K562 (cell line): ENCODE measurements around the gene VPS41. TPM values are rescaled to one million over a fixed set of nuclear protein-coding genes. Genes with fewer than 3 reads are reported as not detected.

Experiments
- ATAC-seq: fragments of 200-7000 bp; cut with Tn5 transposase; 3 replicates; pipeline ENCODE4 v1.9.1; 2020; ENCODE audit warnings: moderate library complexity
- BruUV-seq: library from RNA; stranded (reverse); fragments of 400-500 nt; replicated peaks from 2 replicates; lab custom pipeline; 2021; lab: Mats Ljungman, UMichigan
- CTCF ChIA-PET: fragments of 300-600 bp; formaldehyde crosslinking; extraction: SDS; loops from one replicate; lab custom pipeline; 2021; ENCODE audit warnings: low intra/inter-chr PET ratio; lab: Yijun Ruan, JAX
- POLR2A ChIA-PET: fragments of 300-600, 350-650 bp; sonication (Branson Sonifier 250); formaldehyde crosslinking; extraction: SDS; loops from one replicate; lab custom pipeline; 2021; ENCODE audit warnings: antibody characterized with exemption, inconsistent platforms; lab: Yijun Ruan, JAX
- DNase-seq, 4 experiments: peaks; one replicate each; pipeline versions ENCODE4 v3.0.0 to v3.0.0-alpha.2; 2011 to 2018; ENCODE audit warnings: low spot score in 3 of 4, mixed read lengths in 3 of 4; ENCODE audit errors: extremely low read depth in 1 of 4
- FAIRE-seq: peaks from 2 replicates; lab custom pipeline; 2011; peaks lifted over from hg19 to GRCh38; lab: Jason Lieb, UNC
- H2AFZ ChIP-seq: 2 replicates; pipeline ENCODE4 v1.6.0; 2011; ENCODE audit warnings: low read depth, low read length, control low read depth, inconsistent platforms
- H3K27ac ChIP-seq: fragments of 200-600 bp; 3 replicates; pipeline ENCODE4 v1.8.0; 2011; ENCODE audit warnings: low read depth, mild to moderate bottlenecking, control low read depth, inconsistent platforms, low read length, moderate library complexity, mixed read lengths; ENCODE audit errors: extremely low read depth
- H3K27me3 ChIP-seq, 2 experiments: fragments of 300-600 bp in 1 of 2; 2 replicates in 1 of 2; 3 replicates in 1 of 2; pipeline versions ENCODE4 v1.6.0 to v1.8.0; 2011; ENCODE audit warnings: inconsistent platforms in 2 of 2, low read length in 2 of 2, mild to moderate bottlenecking in 1 of 2, mixed read lengths in 1 of 2, moderate library complexity in 1 of 2; ENCODE audit not compliant: control insufficient read depth in 2 of 2, insufficient read depth in 2 of 2
- H3K36me3 ChIP-seq: fragments of 300-600 bp; 3 replicates; pipeline ENCODE4 v1.8.0; 2011; ENCODE audit warnings: mild to moderate bottlenecking, low read length, inconsistent platforms; ENCODE audit not compliant: control insufficient read depth, insufficient read depth
- H3K4me1 ChIP-seq, 2 experiments: fragments of 200-600 bp in 1 of 2; replicated peaks in 1 of 2; 2 replicates in 1 of 2; 3 replicates in 1 of 2; pipeline versions ENCODE4 v1.5.1 to v1.8.0; 2011; ENCODE audit warnings: inconsistent platforms in 2 of 2, low read length in 2 of 2, mild to moderate bottlenecking in 1 of 2, mixed read lengths in 1 of 2, moderate library complexity in 1 of 2; ENCODE audit not compliant: control insufficient read depth in 2 of 2, insufficient read depth in 2 of 2
- H3K4me2 ChIP-seq: 2 replicates; pipeline ENCODE4 v1.6.1; 2011; ENCODE audit warnings: low read length, control low read depth, inconsistent platforms, mixed read lengths; ENCODE audit not compliant: insufficient read depth
- H3K4me3 ChIP-seq: fragments of 200-600 bp; sonication (generic), shearing (Covaris generic); 2 replicates; pipeline ENCODE4 v1.5.1; 2016; ENCODE audit warnings: control low read depth, inconsistent platforms
- H3K79me2 ChIP-seq: fragments of 200-600 bp; 3 replicates; pipeline ENCODE4 v1.8.0; 2011; ENCODE audit warnings: low read length, inconsistent platforms; ENCODE audit not compliant: control insufficient read depth, insufficient read depth
- H3K9ac ChIP-seq, 2 experiments: 2 replicates each; pipeline versions ENCODE4 v1.6.0 to v1.6.1; 2011; ENCODE audit warnings: low read depth in 2 of 2, low read length in 2 of 2, control low read depth in 1 of 2, inconsistent platforms in 1 of 2, mild to moderate bottlenecking in 1 of 2, mixed read lengths in 1 of 2; ENCODE audit not compliant: insufficient read depth in 1 of 2
- H3K9me1 ChIP-seq: one replicate; pipeline ENCODE4 v1.6.0; 2011; ENCODE audit warnings: inconsistent platforms, mild to moderate bottlenecking, low read length, moderate library complexity; ENCODE audit not compliant: control insufficient read depth, insufficient read depth
- H3K9me3 ChIP-seq: replicated peaks from 2 replicates; pipeline ENCODE4 v1.5.1; 2011; ENCODE audit warnings: low read depth, low read length, inconsistent platforms; ENCODE audit not compliant: control insufficient read depth, insufficient read depth
- H4K20me1 ChIP-seq: replicated peaks from 2 replicates; pipeline ENCODE4 v1.6.1; 2011; ENCODE audit warnings: low read length, inconsistent platforms, mixed read lengths; ENCODE audit not compliant: control insufficient read depth, insufficient read depth
- BACH1 ChIP-seq: fragments of 200-800 bp; sonication (Bioruptor generic); IDR thresholded peaks from 2 replicates; pipeline ENCODE4 v1.6.1; 2016; ENCODE audit warnings: missing genetic modification characterization, missing compliant biosample characterization
- EP300 ChIP-seq: IDR thresholded peaks from 2 replicates; pipeline ENCODE4 v1.6.1; 2012; ENCODE audit warnings: low read length, improper control_type of control experiment
- JUND ChIP-seq, 2 experiments: IDR thresholded peaks; 2 replicates in 1 of 2; 3 replicates in 1 of 2; pipeline ENCODE4 v1.6.1; 2011; ENCODE audit warnings: borderline replicate concordance in 2 of 2, low read depth in 2 of 2, low read length in 2 of 2, improper control_type of control experiment in 1 of 2, missing biosample characterization in 1 of 2, missing genetic modification characterization in 1 of 2, missing genetic modification reagents in 1 of 2
- MAFG ChIP-seq: fragments of 450-650 bp; conservative IDR thresholded peaks from 2 replicates; pipeline ENCODE4 v1.6.1; 2016; ENCODE audit warnings: missing genetic modification characterization, missing compliant biosample characterization
- NFE2L1 ChIP-seq: fragments of 450-650 bp; IDR thresholded peaks from 2 replicates; pipeline ENCODE4 v1.6.1; 2016; ENCODE audit warnings: missing genetic modification characterization, low read depth, mild to moderate bottlenecking, missing compliant biosample characterization, moderate library complexity, borderline replicate concordance
- NR4A1 ChIP-seq, 2 experiments: fragments of 250-450 bp in 1 of 2; fragments of 450-650 bp in 1 of 2; sonication (Bioruptor Pico) in 1 of 2; IDR thresholded peaks; 2 replicates each; pipeline versions ENCODE4 v1.4.0 to v1.6.1; 2016 to 2020; ENCODE audit warnings: mild to moderate bottlenecking in 2 of 2, missing compliant biosample characterization in 1 of 2, missing genetic modification characterization in 1 of 2, moderate library complexity in 1 of 2
- ZFX ChIP-seq: sonication (generic); formaldehyde crosslinking; IDR thresholded peaks from 2 replicates; pipeline ENCODE4 v1.8.0; 2022; ENCODE audit warnings: mild to moderate bottlenecking, missing genetic modification reagents, moderate library complexity
- ZKSCAN8 ChIP-seq: fragments of 200-800 bp; sonication (Bioruptor generic); IDR thresholded peaks from 2 replicates; pipeline ENCODE4 v1.6.1; 2016; ENCODE audit warnings: missing genetic modification characterization, missing compliant biosample characterization
- ZNF316 ChIP-seq: fragments of 450-650 bp; IDR thresholded peaks from 2 replicates; pipeline ENCODE4 v1.6.1; 2016
- WGBS: fragments of 100-300 bp; shearing (Covaris generic); methylation state at CpG from one replicate; pipeline ENCODE4 v1.1.6; 2016; ENCODE audit warnings: low coverage, mixed read lengths; ENCODE audit not compliant: insufficient coverage; ENCODE audit errors: missing lambda C conversion rate; 5-methylcytosine and 5-hydroxymethylcytosine counted together
- in situ Hi-C: fragments of 300-500 bp; cut with MboI; formaldehyde crosslinking; loops from 4 replicates; pipeline ENCODE4 v1.15.0; 2018; ENCODE audit warnings: inconsistent platforms, mixed read lengths
- intact Hi-C: fragments of 100-400 bp; cut with micrococcal nuclease; formaldehyde crosslinking; loops from 2 replicates; pipeline ENCODE4 v1.14.2; 2022
- polyA plus RNA-seq, 8 experiments: library from polyadenylated mRNA; depleted of rRNA in 4 of 8; stranded (reverse) in 5 of 8; unstranded in 3 of 8; fragments of >200 nt; fragmentation: Nextera tagmentation in 2 of 8; fragmentation: Illumina TruSeq in 1 of 8; extraction: Ambion mirVana in 2 of 8; extraction: Trizol in 1 of 8; gene quantifications; 2 replicates each; pipeline versions ENCODE4 v1.2.1 to v1.2.3, GENCODE V29; 2011 to 2014; ENCODE audit warnings: inconsistent platforms in 1 of 8, missing spikeins in 1 of 8
- total RNA-seq, 7 experiments: library from RNA; depleted of rRNA in 6 of 7; stranded (reverse); fragments of >200 nt in 6 of 7; fragmentation: Illumina TruSeq in 2 of 7; extraction: Trizol in 2 of 7; gene quantifications; 2 replicates each; pipeline versions ENCODE4 v1.2.1 to v1.2.3, GENCODE V29; 2011 to 2021; ENCODE audit warnings: low replicate concordance in 1 of 7
- TF ChIP-seq, protein P1 (sequence below), 2 experiments: fragments of 450-650 bp in 1 of 2; sonication (generic) in 1 of 2; formaldehyde crosslinking in 1 of 2; IDR thresholded peaks; 2 replicates each; pipeline versions ENCODE4 v1.7.1 to v1.9.0; 2016 to 2022; ENCODE audit warnings: inconsistent platforms in 1 of 2, mild to moderate bottlenecking in 1 of 2, missing genetic modification reagents in 1 of 2

VPS41 gene
- total and polyA plus RNA-seq, 9 of the 15 experiments (the other 6 are each of a cell fraction or from before 2014, with no cell fraction given), result 17.7 to 46.8 (median 32.1) TPM

DNA sequence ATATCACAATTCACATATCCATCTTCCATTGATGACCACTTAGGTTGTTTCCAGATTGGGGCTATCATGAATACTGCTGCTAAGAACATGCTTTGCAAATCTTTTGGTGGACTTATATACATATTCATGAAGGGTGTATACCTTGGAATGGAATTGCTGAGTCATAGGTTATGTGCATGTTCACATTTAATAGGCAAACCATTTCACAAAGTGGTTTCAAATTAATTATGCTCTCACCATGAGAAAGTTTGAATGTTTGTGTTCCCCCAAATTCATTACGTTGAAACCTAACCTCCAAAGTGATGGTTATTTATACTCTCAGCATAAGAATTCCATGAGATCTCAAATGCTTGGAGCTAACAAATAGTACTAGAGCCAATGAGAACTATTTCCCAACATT lies 86.4 kb downstream of the VPS41 start:
- POLR2A ChIA-PET, result interaction anchor here (0.9 kb wide), 1 partner anchor 12 kb away, joined by 3 read pairs; no protein-coding TSS in a partner anchor
- no peaks in the 10 kb centered on the region for H3K27me3 ChIP-seq
- CTCF ChIA-PET, result no interaction called here
- ATAC-seq (peak; percentile 68; the same call in 2 of the 3 replicates), FAIRE-seq (no peak), DNase-seq (peak in 1 of 4 experiments; percentile 16)
- no peak overlapping the region for H3K4me3 ChIP-seq
- 18% methylated on average over 1 of the region's 1 CpG for WGBS
- H3K9me1 ChIP-seq, result no peaks in the 10 kb centered on the region
- peaks cover 2% of the 10 kb centered on the region; the same call in 1 of the 3 replicates for H3K36me3 ChIP-seq
- H3K9me3 ChIP-seq, result no peaks in the 10 kb centered on the region
- H3K27ac ChIP-seq, result peak overlapping the region; percentile 32; the same call in 1 of the 3 replicates
- no TSS peak for BruUV-seq
- H3K79me2 ChIP-seq, result no peaks in the 10 kb centered on the region
- peaks cover 0 to 7% of the 10 kb centered on the region in 2 experiments; a peak in 3 of 5 replicates for H3K4me1 ChIP-seq
- in situ Hi-C loops, result no loop called here
- intact Hi-C loops, result no loop called here
- no peak overlapping the region for H3K9ac ChIP-seq
- H4K20me1 ChIP-seq, result no peaks in the 10 kb centered on the region
- no peak overlapping the region for H3K4me2 ChIP-seq
- peak overlapping the region; percentile 63 for H2AFZ ChIP-seq
- TF ChIP-seq NR4A1 (CRISPR knock-in tag; IDR thresholded peaks at IDR 0.05), result no peak
- no peak for TF ChIP-seq NR4A1 (tag; IDR thresholded peaks at IDR 0.05)
- no peak for TF ChIP-seq EP300
- TF ChIP-seq ZKSCAN8 (CRISPR knock-in tag), result no peak
- TF ChIP-seq, protein P1, sequence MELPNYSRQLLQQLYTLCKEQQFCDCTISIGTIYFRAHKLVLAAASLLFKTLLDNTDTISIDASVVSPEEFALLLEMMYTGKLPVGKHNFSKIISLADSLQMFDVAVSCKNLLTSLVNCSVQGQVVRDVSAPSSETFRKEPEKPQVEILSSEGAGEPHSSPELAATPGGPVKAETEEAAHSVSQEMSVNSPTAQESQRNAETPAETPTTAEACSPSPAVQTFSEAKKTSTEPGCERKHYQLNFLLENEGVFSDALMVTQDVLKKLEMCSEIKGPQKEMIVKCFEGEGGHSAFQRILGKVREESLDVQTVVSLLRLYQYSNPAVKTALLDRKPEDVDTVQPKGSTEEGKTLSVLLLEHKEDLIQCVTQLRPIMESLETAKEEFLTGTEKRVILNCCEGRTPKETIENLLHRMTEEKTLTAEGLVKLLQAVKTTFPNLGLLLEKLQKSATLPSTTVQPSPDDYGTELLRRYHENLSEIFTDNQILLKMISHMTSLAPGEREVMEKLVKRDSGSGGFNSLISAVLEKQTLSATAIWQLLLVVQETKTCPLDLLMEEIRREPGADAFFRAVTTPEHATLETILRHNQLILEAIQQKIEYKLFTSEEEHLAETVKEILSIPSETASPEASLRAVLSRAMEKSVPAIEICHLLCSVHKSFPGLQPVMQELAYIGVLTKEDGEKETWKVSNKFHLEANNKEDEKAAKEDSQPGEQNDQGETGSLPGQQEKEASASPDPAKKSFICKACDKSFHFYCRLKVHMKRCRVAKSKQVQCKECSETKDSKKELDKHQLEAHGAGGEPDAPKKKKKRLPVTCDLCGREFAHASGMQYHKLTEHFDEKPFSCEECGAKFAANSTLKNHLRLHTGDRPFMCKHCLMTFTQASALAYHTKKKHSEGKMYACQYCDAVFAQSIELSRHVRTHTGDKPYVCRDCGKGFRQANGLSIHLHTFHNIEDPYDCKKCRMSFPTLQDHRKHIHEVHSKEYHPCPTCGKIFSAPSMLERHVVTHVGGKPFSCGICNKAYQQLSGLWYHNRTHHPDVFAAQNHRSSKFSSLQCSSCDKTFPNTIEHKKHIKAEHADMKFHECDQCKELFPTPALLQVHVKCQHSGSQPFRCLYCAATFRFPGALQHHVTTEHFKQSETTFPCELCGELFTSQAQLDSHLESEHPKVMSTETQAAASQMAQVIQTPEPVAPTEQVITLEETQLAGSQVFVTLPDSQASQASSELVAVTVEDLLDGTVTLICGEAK (IDR thresholded peaks at IDR 0.05), result no peak
- TF ChIP-seq, protein P1 (CRISPR knock-in tag; IDR thresholded peaks at IDR 0.05), result no peak
- no peak for TF ChIP-seq JUND (IDR thresholded peaks at IDR 0.05; ENCODE audit: borderline replicate concordance, low read depth, low read length)
- peak; percentile 35; the same call in 1 of the 3 replicates for TF ChIP-seq JUND (tag; IDR thresholded peaks at IDR 0.05; ENCODE audit: borderline replicate concordance, low read depth, low read length)
- peak; percentile 86; the same call in 1 of the 2 replicates for TF ChIP-seq BACH1
- TF ChIP-seq ZNF316, result peak; percentile 97
- peak; percentile 91 for TF ChIP-seq NFE2L1 (tag)
- no peak for TF ChIP-seq ZFX
- peak; percentile 97 for TF ChIP-seq MAFG
